HG03108 (cell line): ENCODE results near the gene MPP4.

Experiments used
- ATAC-seq: cut with Tn5 transposase; IDR thresholded peaks from one replicate; pipeline ENCODE4 v1.9.1; 2021; ENCODE audit warnings: moderate library complexity; ENCODE audit not compliant: unreplicated experiment

Gene MPP4

GRCh38 chr2:201630577-201630976 is 67.9 kb downstream of the MPP4 start:
- ATAC-seq = no peak

DNA sequence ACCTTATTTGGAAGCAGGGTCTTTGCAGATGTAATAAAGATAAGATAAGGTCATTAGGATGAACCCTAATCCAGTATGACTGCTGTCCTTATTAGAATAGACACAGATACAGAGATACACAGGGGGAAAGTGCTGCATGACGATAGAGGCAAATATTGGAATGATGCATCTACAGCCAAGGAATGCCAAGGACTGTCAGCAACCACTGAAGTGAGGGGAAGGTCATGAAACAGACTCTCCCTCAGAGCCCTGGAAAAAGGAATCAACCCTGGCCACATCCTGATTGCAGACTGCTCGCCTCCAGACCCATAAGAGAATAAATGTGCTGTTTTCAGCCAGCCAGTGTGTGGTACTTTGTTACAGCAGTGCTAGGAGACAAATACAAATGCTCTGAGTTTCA is 69.9 kb downstream of the MPP4 start:
- ATAC-seq = no peak

GRCh38 chr2:201622306-201622970 is 76.0 kb downstream of the MPP4 start:
- no peak for ATAC-seq

GRCh38 chr2:201621293-201621999 is 77.0 kb downstream of the MPP4 start:
- ATAC-seq = no peak

DNA sequence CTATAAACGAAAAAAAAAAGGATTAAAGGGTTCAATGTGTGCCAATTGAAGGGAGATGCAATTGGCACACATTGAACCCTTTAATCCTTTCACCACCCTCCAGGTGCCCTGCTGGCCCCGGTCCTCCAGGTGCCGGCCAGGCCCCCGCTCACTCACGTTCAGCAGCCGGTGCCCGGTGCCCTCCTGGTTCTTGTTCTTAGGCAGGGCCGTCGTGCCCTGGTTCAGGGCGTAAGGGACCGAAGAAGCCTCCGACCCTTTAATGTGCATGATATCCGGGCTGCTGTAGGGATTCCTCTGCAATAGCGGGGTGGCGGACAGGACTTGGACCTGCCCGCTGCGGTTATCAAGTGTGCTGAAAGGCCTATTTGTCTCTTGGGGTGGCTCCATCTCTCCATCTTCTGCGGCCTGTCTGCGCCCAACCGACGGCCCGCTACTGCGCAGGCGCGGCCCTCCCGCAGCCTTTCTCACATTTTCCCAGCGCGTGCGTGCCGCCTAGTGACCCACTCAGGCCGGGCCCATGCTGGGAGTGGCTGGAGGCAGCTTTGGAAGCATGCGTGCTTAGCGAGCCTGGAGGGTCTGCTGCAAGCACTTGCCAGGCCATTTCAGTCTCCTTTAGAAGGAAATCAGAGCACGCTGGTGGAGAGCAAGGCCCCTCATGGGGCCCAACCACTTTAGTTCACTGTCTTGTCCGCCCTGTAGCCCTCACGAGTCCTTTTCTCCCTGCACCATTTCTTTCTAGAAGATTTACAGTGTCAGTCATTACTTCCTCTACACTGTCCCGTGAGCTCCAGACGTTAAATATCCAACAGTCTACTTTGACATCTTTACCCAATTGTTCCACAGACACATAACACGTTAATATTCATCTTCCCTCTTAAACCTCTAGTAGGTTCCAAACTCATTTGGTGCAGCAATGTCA is 79.4 kb downstream of the MPP4 start:
- no peak for ATAC-seq

- ATAC-seq = no peak
These were observed 90.4 kb downstream of the MPP4 start for GRCh38 chr2:201608021-201608420.

DNA sequence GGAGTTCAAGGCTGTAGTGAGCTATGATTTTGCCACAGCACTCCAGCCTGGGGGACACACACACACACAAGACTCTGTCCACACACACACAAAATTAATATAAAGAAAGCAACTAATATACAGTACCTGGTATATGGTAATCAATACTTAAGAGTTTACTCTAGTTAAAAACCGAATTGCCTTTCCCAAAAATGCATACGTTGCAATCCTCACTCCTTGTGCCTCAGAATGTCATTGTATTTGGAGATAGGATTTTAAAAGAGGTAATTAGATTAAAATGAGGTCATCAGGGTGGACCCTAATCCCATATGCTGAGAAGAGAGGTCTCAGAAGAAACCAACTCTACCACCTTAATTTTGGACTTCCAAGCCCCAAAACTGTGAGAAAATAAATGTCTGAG is 90.9 kb downstream of the MPP4 start:
- no peak for ATAC-seq

DNA sequence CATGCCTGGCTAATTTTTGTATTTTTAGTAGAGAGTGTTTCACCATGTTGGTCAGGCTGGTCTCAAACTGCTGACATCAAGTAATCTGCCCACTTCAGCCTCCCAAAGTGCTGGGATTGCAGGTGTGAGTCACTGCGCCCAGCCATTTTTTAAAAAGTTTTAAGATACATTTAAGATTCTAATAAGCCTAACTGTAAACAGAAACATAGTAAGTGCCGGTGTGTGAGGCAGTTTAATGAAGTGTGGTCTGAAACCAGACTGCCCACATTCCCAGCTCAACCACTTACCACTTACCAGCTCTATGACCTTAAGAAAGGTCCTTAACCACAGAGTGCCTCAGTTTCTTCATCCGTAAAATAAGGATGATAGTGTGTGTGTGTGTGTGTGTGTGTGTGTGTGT is 97.5 kb downstream of the MPP4 start:
- no peak for ATAC-seq

DNA sequence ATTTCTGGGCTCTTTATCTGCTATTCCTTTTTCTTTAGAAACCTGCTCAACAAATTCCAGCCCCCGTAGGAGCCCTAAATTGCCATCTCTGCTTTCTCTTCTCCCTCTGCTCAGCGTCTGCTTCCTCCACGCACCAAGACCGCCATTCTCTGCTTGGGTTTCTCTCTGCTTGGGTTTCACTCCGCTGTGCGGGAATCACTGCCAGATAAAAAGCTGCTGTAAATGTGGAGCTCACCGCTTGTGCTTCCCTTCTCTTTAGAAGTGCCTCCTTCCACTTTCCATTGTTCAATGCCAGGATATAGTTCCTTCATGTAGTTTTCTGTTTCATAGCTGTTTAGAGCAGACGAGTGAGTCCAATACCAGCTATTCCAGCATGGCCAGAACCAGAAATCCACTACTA is 101.0 kb downstream of the MPP4 start:
- no peak for ATAC-seq
